ENCODE measurements around the gene TYSND1.
"Not testable (repeated sequence)": the region's sequence is repeated elsewhere in the genome, so short reads cannot be mapped to it uniquely, and the experiment has no call there.

TYSND1 gene, protein sequence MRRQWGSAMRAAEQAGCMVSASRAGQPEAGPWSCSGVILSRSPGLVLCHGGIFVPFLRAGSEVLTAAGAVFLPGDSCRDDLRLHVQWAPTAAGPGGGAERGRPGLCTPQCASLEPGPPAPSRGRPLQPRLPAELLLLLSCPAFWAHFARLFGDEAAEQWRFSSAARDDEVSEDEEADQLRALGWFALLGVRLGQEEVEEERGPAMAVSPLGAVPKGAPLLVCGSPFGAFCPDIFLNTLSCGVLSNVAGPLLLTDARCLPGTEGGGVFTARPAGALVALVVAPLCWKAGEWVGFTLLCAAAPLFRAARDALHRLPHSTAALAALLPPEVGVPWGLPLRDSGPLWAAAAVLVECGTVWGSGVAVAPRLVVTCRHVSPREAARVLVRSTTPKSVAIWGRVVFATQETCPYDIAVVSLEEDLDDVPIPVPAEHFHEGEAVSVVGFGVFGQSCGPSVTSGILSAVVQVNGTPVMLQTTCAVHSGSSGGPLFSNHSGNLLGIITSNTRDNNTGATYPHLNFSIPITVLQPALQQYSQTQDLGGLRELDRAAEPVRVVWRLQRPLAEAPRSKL

DNA sequence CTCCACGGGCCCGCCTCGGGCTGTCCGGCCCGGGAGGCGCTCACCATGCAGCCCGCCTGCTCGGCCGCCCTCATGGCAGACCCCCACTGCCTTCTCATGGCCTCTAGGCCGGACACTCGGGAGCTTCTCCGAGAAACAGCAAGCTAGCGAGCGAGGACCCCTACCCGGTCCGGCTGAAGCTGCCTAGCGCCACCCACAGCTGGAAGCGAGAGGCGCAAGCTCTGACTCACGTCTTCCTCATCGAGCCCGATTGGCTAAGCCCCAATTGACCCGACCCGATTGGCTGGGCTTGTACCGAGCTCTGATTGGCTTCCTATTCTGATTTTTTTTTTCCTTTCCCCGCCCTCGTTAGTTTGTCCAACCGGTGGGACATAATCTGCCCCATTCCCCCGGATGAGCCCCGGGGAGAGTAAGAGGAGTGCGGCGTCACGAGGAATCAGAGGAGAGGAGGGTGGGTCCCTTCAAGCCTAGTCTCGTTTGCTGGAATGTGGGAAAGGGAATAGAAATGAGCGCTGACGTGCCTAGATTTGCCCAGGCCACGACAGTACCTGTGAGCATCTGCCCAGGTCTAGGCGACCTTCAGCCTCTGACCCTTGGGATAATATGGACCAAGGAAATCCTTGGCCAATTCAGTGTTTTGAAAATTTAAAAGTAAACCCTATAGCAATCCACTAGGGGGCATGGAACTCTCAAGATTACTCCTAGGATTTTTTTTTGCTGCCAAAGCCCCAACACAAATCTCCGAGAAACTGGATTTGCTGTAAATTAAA lies at the start of gene TYSND1:
TYSND1 (minus strand) TSS at position 212 of the 770 bp plus-strand sequence; CDS start at position 98, 114 bp downstream.
- peak; percentile 78 to 80 (median 79) for DNase-seq (ENCODE audit: low read depth in 3 of 3, low spot score in 1 of 3)

- no peak for DNase-seq (ENCODE audit: low read depth in 3 of 3, low spot score in 1 of 3)
Measured at GRCh38 chr10:70193391-70193844, 46.9 kb upstream of the TYSND1 start.

- no peak for DNase-seq (ENCODE audit: low read depth in 3 of 3, low spot score in 1 of 3)
Measured at GRCh38 chr10:70192326-70192968, 45.9 kb upstream of the TYSND1 start.

DNA sequence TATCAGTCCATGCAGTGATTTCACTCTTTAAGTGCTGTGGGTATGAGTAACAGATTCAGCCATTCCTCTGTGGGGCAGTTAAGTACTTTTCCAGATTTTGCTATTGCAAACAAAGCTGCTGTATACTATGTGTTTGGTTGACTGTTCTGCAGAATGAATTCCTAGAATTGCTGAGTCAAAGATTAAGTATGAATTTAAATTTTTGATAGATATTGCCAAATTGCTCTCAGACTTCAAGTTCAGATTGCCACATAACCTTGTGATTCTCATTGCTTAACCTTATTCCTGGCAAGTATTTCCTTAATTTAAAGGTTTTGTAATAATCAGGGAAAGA lies 45.4 kb upstream of the TYSND1 start:
- DNase-seq (ENCODE audit: low read depth in 3 of 3, low spot score in 1 of 3): no peak

GRCh38 chr10:70191161-70191971 lies 44.9 kb upstream of the TYSND1 start:
- DNase-seq (ENCODE audit: low read depth in 3 of 3, low spot score in 1 of 3): no peak

DNA sequence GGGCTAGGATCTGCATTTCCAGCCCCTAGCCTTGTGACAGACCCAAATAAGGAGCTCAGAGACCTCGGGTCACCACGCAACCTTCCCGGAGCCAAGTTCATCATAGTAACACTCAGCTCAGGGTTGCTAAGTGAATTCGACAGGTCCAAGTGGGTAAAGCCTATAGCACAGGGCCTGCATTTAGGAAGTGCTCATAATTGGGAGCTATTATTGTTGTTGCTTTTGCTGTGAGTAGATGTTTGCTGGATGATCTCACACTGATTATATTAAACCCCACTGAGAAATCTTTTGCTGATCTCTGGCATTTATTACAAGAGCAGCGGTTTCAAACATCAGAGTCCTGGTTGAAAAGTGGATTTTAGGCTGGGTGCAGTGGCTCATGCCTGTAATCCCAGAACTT lies 44.1 kb upstream of the TYSND1 start:
- no peak for DNase-seq (ENCODE audit: low read depth in 3 of 3, low spot score in 1 of 3)

DNA sequence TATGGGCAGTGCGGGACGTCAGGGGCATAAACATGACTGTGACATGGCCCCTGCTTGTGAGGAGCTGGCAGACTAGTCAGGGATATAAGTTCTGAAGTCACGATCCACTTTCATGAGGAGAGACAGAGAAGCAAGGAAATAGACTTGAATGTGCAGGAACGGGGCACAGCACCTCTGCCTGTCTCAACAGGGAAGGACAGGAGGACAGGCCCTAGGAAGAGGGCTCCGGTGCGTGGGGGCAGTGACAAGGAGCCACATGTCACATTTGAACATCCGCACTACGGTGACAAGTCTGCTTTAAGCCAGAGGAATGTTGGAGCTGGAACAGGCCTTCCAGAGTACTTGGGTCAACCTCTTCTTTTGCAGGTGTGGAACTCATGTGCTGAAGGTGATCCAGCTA lies 43.6 kb upstream of the TYSND1 start:
- no peak for DNase-seq (ENCODE audit: low read depth in 3 of 3, low spot score in 1 of 3)

DNA sequence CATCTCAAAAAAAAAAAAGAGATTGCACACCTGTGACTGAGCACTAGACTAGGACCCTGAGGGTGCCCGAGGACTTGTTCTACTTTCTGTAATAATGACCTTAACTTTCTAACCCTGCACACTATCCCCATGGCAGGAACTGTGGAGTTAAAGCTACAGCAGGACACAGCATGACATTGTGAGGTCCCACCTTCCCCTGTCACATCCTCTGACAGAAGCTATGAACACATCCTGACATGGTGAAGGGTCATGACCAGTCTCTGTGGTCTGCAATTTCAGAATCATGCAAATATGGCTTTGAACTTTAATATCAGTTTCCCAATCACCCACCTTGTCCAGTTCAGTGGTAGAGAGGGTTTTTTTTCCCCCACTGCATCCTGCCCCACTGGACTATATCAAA lies 42.3 kb upstream of the TYSND1 start:
- no peak for DNase-seq (ENCODE audit: low read depth in 3 of 3, low spot score in 1 of 3)

DNA sequence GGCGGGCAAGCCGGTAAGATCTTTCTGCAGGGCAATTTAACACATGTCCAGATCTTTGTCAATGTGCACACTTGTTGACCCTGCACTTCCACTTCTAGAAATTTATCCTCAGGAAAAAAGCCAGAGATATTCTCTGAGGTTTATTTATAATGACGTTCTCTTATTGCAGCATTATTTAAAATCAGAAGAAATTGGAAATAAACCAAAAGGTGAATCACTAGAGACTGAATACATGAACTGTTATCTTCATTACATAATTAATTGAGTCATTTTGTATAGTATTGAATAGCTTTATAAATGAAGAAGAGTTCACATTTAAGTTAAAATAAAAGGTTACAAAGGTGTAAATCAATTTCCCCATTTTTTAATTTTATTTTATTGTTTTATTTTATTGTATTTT lies 40.1 kb upstream of the TYSND1 start:
- DNase-seq (ENCODE audit: low read depth in 3 of 3, low spot score in 1 of 3): no peak

DNA sequence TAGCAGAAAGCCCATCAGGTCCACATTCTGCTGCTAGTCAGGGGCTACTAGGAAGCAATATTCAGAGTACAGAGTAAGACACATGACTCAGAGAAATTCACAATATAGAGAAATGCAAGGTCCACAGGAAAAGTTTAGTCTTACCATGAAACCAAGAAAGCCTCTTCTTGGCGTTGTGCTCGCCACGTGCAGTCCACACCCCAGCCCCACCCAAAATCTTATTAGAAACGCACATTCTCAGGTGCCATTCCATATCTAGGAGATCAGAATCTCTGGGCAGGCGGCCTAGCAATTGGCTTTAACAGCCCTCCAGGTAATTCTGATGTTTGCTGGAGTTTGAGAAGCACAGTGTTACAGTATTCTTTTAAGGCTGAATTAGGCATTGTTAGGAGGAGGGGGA lies 39.6 kb upstream of the TYSND1 start:
- no peak for DNase-seq (ENCODE audit: low read depth in 3 of 3, low spot score in 1 of 3)

DNA sequence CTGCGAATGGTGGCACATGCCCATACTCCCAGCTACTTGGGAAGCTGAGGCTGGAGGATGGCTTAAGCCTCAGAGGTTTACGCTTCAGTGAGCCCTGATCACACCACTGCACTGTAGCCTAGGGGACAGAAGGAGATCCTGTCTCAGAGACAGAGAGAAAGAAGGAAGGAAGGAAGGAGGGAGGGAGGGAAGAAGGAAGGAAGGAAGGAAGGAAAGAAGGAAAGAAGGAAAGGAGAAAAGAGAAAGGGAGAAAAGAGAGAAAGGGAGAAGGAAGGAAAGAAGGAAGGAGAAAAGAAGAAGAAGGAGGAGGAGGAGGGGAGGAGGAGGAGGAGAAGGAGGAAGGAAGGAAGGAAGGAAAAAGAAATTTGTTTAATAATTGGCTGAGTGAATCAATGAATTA lies 36.8 kb upstream of the TYSND1 start:
- DNase-seq (ENCODE audit: low read depth in 3 of 3, low spot score in 1 of 3): no peak

- not testable (repeated sequence) for DNase-seq (ENCODE audit: low read depth in 3 of 3, low spot score in 1 of 3)
Measured at GRCh38 chr10:70179209-70179608, 32.7 kb upstream of the TYSND1 start.

DNA sequence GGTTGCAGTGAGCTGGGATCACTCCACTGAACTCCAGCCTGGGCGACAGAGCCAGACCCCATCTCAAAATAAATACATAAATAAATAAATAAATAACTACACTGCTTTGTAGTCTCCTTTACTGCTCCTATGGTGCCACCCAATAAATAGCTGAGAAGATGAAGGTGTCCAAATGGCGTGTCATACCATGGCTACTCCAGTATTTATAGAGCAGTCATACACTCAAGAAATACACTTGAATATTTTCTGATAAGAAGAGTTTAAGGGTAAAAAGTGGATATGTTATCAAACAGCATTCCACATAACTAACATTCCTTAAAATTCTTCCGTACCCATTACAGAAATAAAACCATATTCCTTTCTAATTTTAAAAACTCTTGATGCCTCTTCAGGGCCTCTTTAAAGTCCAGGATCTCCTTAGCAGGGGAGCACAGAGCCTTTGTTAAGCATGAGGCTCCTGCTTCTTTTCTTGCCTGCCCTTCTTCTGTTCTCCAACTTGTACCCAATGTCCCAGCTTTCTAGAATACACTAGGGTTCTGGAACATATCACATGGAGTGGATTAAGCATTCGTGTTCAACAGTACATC lies 31.7 kb upstream of the TYSND1 start:
- DNase-seq (ENCODE audit: low read depth in 3 of 3, low spot score in 1 of 3): no peak

DNA sequence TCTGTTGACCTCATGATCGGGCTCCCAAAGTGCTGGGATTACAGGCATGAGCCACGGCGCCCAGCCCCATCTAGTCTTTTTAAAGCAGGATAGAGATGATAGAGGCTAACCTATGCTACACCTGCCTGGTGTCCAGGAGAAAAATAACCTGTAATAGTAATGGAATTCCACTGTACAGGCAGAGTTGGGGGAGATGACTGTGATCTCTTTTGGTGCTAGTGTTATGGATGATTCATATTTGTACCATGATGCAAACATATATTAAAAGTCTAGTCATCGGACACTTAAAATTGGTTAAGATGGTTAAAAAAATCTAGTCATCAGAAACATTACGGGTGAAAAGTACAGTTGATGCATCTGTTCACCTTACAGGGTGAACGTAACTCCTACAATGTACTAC lies 29.9 kb upstream of the TYSND1 start:
- no peak for DNase-seq (ENCODE audit: low read depth in 3 of 3, low spot score in 1 of 3)

GRCh38 chr10:70175516-70175915 lies 29.0 kb upstream of the TYSND1 start:
- DNase-seq (ENCODE audit: low read depth in 3 of 3, low spot score in 1 of 3): no peak

DNA sequence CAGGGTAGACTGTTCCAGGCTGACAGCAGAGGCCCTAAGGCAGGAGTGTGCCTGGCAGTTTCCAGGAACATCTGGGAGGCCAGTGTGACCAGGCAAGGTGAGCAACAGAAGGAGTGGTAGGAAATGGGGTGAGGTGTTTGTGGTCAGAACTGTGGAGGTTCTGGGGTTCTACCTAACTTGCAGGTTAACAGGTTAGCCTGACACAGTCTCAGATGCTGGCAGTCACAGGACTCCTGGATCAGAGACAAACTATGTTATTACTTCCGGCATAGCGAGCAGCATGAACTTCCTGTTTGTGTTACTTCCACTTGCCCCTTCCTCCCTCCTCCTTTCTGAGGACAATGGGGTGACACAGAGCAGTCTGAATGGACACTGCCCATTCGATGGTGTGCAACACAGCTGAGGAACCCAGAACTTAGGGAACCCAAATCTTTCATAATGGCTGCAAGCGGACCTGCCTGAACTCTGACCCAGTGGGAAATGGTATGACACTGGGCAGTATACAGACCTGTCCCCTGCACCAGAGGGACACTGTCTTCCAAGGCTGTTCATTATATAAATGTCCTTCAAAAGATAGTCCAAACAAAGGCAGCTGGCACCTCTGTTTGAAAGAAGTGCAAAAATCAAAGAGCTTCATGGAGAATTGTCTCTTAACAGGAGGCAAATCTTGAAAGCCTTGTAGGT lies 27.7 kb upstream of the TYSND1 start:
- DNase-seq (ENCODE audit: low read depth in 3 of 3, low spot score in 1 of 3): no peak

DNA sequence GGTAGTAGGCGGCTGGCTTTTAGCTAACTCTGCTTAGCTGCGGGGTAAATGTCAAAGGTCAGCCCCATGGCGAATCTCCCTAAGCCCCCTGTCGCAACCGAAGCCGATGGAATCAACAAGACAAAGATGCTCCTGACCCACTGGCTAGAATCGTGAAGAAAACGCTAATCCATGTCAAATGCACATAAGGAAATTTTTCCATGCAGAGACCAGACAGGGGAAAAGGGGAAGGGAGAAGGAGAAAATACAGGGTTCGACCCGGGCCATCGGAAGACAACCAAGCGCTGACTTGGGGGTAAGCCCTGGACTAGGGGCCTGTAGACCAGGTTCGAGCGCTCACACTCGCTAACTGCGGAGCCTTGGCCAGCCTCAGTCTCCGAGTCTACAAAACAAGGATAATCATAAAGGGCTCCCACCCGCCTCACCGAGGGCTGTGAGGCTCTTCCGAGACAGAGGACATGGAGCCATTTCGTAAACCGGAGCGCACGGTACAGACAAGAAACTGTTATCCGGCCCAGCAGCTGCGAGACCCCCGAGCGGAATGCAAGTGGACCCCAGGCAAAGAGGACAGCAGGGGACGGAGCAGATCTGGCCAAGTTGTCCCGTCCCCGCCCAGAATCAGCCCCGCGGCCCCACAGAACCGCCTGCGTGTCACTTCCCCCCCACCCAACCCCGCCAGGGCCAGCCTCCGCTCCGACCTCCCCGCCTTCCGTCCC lies 23.3 kb upstream of the TYSND1 start:
- no peak for DNase-seq (ENCODE audit: low read depth in 3 of 3, low spot score in 1 of 3)

DNA sequence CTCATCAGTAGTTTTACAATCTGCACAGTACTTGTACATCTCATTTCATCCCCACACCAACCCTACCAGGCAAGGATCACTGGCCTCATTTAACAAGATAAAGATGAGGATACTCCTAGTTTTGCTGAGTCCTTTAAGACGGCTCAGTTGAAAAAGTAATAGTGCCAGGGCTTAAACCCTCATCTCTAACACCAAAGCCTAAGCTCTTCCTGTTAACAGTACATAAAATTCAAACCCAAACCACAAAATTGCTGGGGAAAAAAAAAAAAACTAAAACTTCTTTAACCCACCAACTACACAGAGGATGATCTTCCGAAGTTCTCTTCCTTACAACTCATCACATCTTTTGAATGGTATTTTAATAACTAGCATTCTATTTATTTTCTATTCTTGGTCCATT lies 22.5 kb upstream of the TYSND1 start:
- DNase-seq (ENCODE audit: low read depth in 3 of 3, low spot score in 1 of 3): no peak

- DNase-seq (ENCODE audit: low read depth in 3 of 3, low spot score in 1 of 3): no peak
Measured at GRCh38 chr10:70167246-70167645, 20.7 kb upstream of the TYSND1 start.
